Progenitor cell of endocrine pancreas (in vitro differentiated cells): ENCODE measurements around the gene SNX1. TPM values are rescaled to one million over a fixed set of nuclear protein-coding genes. Genes with fewer than 3 reads are reported as not detected.
"Not testable (repeated sequence)": the region's sequence is repeated elsewhere in the genome, so short reads cannot be mapped to it uniquely, and the experiment has no call there.

Source experiments
- DNase-seq: peaks from one replicate; pipeline ENCODE4 v3.0.0; 2021; ENCODE audit warnings: low spot score; ENCODE audit not compliant: unreplicated experiment
- H3K27ac Mint-ChIP-seq: 2 replicates; pipeline ENCODE4 v1.8.0; 2021; ENCODE audit warnings: mild to moderate bottlenecking, moderate library complexity, mixed read lengths
- H3K27me3 Mint-ChIP-seq: 2 replicates; pipeline ENCODE4 v1.8.0; 2021; ENCODE audit warnings: mixed read lengths
- H3K36me3 Mint-ChIP-seq: 2 replicates; pipeline ENCODE4 v1.8.0; 2022; ENCODE audit warnings: mixed read lengths; ENCODE audit not compliant: insufficient read depth
- H3K4me1 Mint-ChIP-seq: 2 replicates; pipeline ENCODE4 v1.8.0; 2021; ENCODE audit warnings: low read depth, mixed read lengths
- H3K4me3 Mint-ChIP-seq: 2 replicates; pipeline ENCODE4 v1.8.0; 2021; ENCODE audit warnings: low read depth, mild to moderate bottlenecking, moderate library complexity, mixed read lengths
- H3K9me3 Mint-ChIP-seq: 2 replicates; pipeline ENCODE4 v1.8.0; 2021; ENCODE audit warnings: low read depth, mixed read lengths
- total RNA-seq: library from RNA; stranded (reverse); gene quantifications from 2 replicates; pipeline ENCODE4 v1.2.1, GENCODE V29; 2021
- TF ChIP-seq, protein P1 (sequence below): fragments of 200-600 bp; sonication (generic); IDR thresholded peaks from one replicate; pipeline ENCODE4 v1.5.0; 2021; ENCODE audit warnings: antibody characterized with exemption, mild to moderate bottlenecking; ENCODE audit not compliant: unreplicated experiment

The SNX1 gene
- total RNA-seq, 1 donor from 2014 or later: 91.4 TPM

DNA sequence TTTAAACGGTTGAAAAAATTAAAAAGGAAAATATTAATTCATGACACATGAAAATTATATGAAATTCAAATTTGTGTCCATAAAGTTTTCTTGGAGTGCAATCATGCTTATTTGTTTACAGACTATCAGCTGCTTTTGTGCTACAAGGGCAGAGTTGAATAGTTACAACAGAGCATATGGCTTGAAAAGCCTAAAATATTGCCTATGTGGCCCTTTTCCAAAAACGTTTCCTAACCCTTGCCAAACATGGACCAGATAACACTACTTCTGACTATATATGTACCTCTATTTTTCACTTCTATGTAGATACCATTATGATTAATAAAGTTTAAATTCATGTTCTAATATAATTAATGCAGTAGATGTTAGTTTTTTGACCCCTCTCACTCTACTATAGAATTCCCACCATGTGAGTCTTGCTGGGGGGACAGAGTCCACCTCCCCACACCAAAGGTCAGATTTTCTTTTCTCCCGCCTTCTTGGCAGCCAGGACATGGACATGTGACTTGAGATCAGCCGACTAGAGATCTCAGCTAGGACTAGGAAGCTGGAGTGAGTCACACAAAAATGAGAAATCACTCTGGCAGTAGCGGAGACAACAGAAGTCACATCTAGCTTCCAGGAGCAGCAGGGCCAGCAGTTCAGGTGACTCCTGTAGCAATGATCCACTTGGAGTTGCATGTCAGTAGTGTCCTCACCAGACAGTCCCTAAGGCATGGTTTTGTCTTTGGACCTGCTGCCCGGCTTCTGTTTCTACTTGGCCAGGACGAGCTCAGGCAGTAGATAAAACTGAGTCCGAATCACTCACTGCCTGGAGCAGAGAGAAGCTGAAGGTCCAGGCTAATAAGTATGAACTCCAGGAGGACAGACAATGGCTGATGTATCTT lies 24.6 kb upstream of the SNX1 start:
- Mint-ChIP-seq H3K9me3 (no peaks in the 10 kb centered on the region), H3K27ac (peak overlapping the region; percentile 49), H3K36me3 (peaks cover 11% of the 10 kb centered on the region), H3K27me3 (no peaks in the 10 kb centered on the region), H3K4me1 (peaks cover 11% of the 10 kb centered on the region), H3K4me3 (no peak overlapping the region)
- DNase-seq: no peak
- TF ChIP-seq, protein P1, sequence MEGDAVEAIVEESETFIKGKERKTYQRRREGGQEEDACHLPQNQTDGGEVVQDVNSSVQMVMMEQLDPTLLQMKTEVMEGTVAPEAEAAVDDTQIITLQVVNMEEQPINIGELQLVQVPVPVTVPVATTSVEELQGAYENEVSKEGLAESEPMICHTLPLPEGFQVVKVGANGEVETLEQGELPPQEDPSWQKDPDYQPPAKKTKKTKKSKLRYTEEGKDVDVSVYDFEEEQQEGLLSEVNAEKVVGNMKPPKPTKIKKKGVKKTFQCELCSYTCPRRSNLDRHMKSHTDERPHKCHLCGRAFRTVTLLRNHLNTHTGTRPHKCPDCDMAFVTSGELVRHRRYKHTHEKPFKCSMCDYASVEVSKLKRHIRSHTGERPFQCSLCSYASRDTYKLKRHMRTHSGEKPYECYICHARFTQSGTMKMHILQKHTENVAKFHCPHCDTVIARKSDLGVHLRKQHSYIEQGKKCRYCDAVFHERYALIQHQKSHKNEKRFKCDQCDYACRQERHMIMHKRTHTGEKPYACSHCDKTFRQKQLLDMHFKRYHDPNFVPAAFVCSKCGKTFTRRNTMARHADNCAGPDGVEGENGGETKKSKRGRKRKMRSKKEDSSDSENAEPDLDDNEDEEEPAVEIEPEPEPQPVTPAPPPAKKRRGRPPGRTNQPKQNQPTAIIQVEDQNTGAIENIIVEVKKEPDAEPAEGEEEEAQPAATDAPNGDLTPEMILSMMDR: no peak

DNA sequence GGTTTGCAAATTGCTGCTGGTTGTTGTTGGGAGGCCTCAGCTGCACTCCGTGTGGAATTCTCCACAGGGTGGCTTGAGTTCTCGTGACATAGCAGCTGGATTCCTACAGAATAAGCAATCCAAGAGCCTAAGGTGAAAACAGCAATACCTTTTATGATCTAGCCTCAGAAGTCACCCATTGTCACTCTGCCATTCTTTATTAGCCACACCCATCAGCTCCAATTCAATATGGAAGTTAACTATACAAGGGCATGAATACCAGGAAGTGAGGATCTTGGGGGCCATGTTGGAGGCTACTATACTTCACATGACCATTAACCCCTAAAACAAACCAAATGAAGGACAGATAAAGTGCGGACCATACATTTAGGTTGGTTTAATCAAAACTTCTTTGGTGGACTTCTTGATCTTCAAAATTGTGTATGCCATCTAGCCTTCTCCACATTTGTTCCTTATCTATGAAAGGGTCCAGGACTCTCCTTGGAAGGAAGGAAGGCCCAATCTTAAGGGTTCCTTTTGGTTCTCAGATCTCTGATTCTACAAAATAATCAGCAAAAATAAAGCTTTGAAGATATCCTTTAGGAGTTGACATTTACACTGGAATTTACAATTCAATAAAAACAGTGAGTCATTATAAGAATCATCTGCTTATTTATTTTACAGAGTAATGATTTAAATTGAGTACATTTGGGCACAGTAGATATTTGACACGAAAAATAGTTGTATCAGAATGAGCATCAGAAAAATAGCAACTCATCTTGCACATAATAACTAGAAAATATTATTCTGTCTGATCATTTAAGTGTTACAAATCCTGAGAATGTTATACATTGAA lies 23.6 kb upstream of the SNX1 start:
- Mint-ChIP-seq H3K4me1 (peaks cover 11% of the 10 kb centered on the region), H3K9me3 (no peaks in the 10 kb centered on the region), H3K4me3 (no peak overlapping the region), H3K27ac (no peak overlapping the region), H3K27me3 (no peaks in the 10 kb centered on the region), H3K36me3 (peaks cover 11% of the 10 kb centered on the region)
- DNase-seq: no peak
- TF ChIP-seq, protein P1: no peak

DNA sequence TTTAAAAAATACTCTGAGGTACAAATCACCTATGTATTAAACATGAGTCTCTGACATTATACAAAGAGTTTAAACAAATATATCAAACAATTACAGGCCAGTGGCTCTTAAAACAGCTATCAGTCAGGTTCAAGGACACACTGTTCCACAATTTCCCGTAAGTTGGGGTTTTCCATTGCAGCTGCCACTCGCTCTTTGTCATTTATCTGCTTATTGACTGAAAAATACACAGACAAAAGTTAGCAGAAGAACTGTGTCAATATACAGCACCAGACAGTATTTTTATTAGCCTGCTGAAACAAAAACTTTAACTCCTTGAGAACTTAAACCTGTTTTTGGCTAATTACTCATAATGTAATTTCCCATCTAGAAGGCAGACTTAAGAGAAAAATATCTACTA lies 23.0 kb upstream of the SNX1 start:
- Mint-ChIP-seq H3K9me3 (no peaks in the 10 kb centered on the region), H3K4me3 (no peak overlapping the region), H3K4me1 (peaks cover 11% of the 10 kb centered on the region), H3K27ac (no peak overlapping the region), H3K27me3 (no peaks in the 10 kb centered on the region), H3K36me3 (peaks cover 11% of the 10 kb centered on the region)
- DNase-seq: no peak
- TF ChIP-seq, protein P1: no peak

DNA sequence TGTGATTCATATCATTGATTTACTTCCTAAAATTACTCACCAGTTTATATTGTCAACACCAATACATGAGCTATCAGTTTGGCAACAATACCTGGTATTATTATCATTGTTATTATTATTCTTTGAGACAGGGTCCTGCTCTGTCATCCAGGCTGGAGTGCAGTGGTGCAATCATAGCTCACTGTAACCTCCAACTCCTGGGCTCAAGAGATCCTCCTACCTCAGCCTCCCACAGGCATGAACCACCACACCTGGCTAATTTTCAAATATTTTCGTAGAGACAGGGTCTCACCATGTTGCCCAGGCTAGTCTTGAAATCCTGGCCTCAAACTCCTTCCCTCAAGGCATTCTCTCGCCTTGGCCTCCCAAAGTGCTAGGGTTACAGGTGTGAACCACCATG lies 22.3 kb upstream of the SNX1 start:
- not testable (repeated sequence) for H3K27me3 Mint-ChIP-seq, H3K4me3 Mint-ChIP-seq, H3K9me3 Mint-ChIP-seq, H3K27ac Mint-ChIP-seq, DNase-seq
- H3K4me1 Mint-ChIP-seq: peaks cover 11% of the 10 kb centered on the region
- peaks cover 11% of the 10 kb centered on the region for H3K36me3 Mint-ChIP-seq

DNA sequence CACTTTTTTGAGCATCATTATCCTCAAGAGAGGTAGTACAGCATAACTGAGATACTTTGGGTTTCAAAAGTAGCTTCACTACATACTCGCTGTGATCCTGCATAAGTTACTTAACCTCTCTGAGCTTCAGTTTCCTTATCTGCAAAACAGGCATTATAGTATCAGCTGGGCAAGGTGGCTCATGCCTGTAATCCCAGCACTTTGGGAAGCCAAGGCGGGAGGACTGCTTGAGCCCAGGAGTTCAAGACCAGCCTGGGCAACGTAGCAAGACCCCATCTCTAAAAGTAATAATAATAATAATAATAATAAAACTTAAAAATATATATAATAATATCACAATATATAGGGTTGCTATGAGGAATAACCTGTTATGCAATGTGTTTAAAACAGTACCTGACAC lies 13.0 kb upstream of the SNX1 start:
- no peak for DNase-seq

More for the DNA sequence above, 13.0 kb upstream of the SNX1 start:
- Mint-ChIP-seq H3K9me3 (no peaks in the 10 kb centered on the region), H3K4me3 (no peak overlapping the region), H3K27me3 (no peaks in the 10 kb centered on the region), H3K4me1 (no peaks in the 10 kb centered on the region), H3K36me3 (peaks cover 11% of the 10 kb centered on the region), H3K27ac (no peak overlapping the region)
- TF ChIP-seq, protein P1: no peak
